Neuron (in vitro differentiated cells): ENCODE data around the gene PLB1.
"Not testable (repeated sequence)": the region's sequence is repeated elsewhere in the genome, so short reads cannot be mapped to it uniquely, and the experiment has no call there.

Experiments
- H2AFZ ChIP-seq: one replicate; pipeline ENCODE4 v1.6.1; 2013; ENCODE audit warnings: low read depth, mild to moderate bottlenecking, inconsistent platforms, low read length, moderate library complexity
- H3K27me3 ChIP-seq: one replicate; pipeline ENCODE4 v1.6.1; 2013; ENCODE audit warnings: low read length; ENCODE audit not compliant: insufficient read depth
- H3K36me3 ChIP-seq: one replicate; pipeline ENCODE4 v1.6.1; 2013; ENCODE audit warnings: low read length; ENCODE audit not compliant: insufficient read depth
- H3K4me1 ChIP-seq: one replicate; pipeline ENCODE4 v1.6.1; 2013; ENCODE audit warnings: low read length; ENCODE audit not compliant: insufficient read depth
- H3K4me3 ChIP-seq: 2 replicates; pipeline ENCODE4 v1.5.1; 2013; ENCODE audit warnings: mild to moderate bottlenecking, low read length, moderate library complexity
- H3K9me3 ChIP-seq: one replicate; pipeline ENCODE4 v1.6.1; 2013; ENCODE audit warnings: low read length

Gene PLB1

DNA sequence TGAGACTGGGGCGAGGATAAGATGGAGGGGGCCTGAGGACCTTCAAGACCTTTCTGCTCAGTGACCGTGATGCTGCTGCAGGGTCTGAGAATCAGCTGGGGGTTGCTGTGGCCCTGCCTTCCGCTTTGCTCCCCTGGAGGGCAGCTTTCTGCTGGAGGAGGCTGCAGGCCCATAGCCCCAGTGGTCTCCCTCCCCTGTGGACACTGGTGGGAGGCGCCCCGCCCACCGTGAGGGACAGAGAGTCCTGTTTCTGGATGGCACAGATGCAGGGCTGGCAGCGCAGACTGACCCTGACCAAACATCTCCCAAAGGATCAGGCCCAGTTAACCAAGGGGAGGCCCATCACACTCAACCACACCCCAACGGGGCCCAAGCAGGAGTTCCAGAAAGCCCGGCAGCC lies 42.8 kb downstream of the PLB1 start:
- Histone ChIP-seq H2AFZ (no peak overlapping the region), H3K36me3 (no peaks in the 10 kb centered on the region), H3K9me3 (no peaks in the 10 kb centered on the region), H3K4me1 (peaks cover 3% of the 10 kb centered on the region), H3K27me3 (no peaks in the 10 kb centered on the region), H3K4me3 (no peak overlapping the region)

DNA sequence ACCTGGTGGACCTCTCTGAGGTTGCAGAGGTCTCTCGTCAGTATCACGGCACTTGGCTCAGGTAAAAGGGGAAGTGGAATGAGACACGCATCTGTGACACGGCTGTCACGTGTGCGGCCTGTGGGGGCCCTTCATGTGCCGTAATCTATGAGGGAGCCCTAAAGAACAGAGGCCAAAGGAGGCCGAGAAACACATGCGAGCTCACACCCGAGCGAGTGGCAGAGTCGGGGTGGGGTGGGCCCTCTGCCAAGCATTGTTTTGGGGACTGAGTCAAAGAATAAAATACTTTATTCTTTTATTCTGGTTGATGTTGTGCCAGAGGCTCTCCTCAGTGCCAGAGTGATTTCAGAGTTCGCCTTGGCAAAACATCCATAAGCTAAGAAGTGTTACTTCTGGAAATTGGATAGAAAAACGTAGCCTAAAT lies 43.3 kb downstream of the PLB1 start:
- Histone ChIP-seq H2AFZ (no peak overlapping the region), H3K4me3 (no peak overlapping the region), H3K4me1 (peaks cover 7% of the 10 kb centered on the region), H3K36me3 (no peaks in the 10 kb centered on the region), H3K9me3 (no peaks in the 10 kb centered on the region), H3K27me3 (no peaks in the 10 kb centered on the region)

DNA sequence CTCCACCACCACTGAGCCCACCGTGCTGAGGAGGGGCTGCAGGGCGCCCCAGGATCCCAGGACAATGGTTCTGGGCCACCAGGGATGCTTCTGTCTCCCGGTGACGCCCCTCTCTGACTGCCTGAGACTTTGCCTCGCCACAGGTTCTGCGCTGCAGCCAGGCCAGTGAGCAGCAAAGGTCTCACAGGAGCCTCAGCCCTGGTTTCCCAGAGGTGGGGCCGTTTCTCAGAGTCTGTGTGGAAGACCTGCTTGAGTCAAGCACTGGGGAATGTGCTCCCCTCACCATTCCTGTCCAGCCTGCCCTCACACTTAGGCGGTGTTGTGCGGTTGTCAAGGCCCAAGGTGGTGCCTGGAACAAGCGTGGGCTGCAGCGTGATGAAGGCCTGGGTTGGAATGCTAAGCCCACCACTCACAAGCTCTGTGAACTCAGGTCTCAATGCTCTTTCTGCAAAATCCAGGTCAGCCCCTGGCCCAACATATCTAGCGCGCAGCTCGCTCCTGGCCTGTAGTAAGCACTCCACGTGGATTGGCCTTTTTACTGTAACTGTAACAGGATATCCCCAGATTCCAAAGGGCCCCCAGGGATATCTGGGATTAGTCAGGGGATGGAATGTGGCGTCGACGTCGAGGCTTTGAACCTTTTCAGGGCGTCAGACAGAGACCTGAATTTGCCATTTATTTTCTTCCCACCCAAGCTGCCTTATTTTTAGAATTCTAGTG lies 47.6 kb downstream of the PLB1 start:
- H3K36me3 ChIP-seq: no peaks in the 10 kb centered on the region
- H3K4me3 ChIP-seq: no peak overlapping the region
- peaks cover 22% of the 10 kb centered on the region for H3K4me1 ChIP-seq
- no peaks in the 10 kb centered on the region for H3K9me3 ChIP-seq
- no peak overlapping the region for H2AFZ ChIP-seq
- no peaks in the 10 kb centered on the region for H3K27me3 ChIP-seq

DNA sequence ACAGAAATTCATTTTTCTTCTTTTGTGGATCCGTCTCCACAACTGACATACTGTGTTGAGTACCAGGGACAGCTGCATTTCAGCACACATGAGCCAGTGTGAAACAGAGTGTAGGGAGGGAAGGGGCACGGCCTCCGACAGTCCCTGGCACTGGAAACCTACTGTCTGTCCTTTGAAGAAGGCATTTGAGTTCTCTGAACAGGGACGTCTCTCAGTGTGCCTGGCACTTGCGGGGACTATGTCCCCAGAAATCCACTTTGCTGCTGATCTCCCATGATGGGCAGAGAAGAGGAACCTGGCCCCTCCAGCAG lies 48.1 kb downstream of the PLB1 start:
- no peaks in the 10 kb centered on the region for H3K27me3 ChIP-seq
- H3K36me3 ChIP-seq: no peaks in the 10 kb centered on the region
- H3K9me3 ChIP-seq: no peaks in the 10 kb centered on the region
- H3K4me3 ChIP-seq: no peak overlapping the region
- H2AFZ ChIP-seq: no peak overlapping the region
- H3K4me1 ChIP-seq: peaks cover 22% of the 10 kb centered on the region

DNA sequence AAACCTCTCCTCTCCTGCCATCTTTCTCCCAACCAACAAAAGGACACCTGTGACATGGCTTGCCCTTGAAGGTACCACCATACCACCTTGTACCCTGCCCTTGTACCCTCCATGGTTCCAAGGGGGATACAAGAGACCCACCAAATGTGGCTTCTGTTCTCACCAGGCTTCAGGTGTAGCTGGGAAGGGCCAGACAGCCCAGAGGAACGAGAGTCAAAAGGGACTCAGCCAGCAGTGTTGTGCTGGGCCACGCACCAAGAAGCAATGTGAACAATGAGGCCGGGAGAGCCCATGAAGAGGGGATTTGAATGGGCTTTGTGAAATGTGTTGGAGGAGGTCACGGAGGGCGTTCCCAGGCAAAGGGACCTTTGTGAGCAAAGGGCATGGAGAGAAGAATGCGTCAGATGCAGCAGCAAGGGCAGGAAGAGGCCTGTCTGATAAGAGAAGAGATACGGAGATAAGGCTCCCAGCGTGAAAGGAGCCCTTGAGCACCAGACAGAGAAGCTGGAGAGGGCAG lies 48.6 kb downstream of the PLB1 start:
- peaks cover 22% of the 10 kb centered on the region for H3K4me1 ChIP-seq
- no peaks in the 10 kb centered on the region for H3K9me3 ChIP-seq
- no peaks in the 10 kb centered on the region for H3K27me3 ChIP-seq
- H2AFZ ChIP-seq: no peak overlapping the region
- H3K4me3 ChIP-seq: no peak overlapping the region
- no peaks in the 10 kb centered on the region for H3K36me3 ChIP-seq

DNA sequence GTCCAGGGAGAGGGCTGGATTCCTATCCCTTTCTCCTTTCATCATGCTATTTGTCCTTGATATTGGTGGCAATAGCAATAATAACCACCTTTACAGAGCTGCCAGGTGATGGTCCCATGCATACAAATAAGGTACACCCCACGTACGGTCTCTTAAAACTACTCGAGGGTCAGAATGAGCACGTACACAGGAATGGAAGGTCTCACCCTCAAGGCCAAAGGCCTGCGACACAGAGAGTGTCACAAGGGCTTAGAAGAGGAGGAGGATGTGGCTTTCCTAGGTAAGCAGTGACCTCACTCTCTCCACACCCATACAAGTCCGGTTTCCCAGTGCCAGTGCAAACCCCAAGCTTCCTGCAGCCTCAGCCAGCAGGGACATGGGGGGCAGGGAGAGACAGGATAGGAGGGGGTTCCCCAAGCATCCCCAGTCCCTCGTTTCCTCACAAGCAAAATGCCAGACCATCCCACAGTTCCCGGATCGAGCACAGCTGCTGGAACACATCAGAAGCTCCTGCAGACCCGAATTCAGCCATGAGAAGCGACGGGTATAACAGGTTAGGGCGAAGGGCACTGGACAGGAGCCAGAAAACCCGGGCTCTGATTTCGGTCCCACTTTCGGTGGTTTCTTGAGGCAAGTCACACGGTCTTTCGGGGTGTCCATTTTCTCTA lies 49.2 kb downstream of the PLB1 start:
- Histone ChIP-seq H3K36me3 (no peaks in the 10 kb centered on the region), H3K4me1 (peaks cover 22% of the 10 kb centered on the region), H3K9me3 (no peaks in the 10 kb centered on the region), H2AFZ (no peak overlapping the region), H3K27me3 (no peaks in the 10 kb centered on the region), H3K4me3 (no peak overlapping the region)

DNA sequence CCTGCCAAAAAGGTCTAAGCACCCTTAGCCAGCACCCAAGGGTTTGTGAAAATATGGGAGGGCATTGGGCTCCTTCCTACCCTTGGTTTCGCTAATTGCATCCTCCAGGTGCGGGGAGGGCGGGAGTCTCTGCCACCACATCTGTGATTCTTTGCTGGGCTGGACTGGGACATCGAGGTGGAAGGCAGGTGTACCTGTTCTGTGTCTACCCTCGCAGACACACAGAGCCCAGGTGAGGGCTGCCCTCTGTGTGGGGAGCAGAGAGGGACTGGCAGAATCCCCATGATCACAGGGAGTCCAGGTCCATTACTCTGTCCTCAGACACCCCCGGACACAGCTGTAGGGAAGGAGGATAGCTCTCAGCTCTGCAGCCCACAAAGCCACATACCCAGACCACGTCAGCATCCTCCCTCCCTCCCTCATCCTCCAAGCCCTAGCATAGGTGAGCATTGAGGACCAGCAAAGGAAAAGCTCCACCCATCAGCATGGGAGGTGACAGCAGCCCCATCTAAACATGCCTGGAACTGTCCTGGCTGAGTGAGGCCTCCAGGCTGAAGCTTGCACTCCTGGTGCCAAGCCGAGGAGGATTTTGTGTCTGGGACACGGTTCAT lies 49.8 kb downstream of the PLB1 start:
- Histone ChIP-seq H2AFZ (no peak overlapping the region), H3K4me1 (peaks cover 22% of the 10 kb centered on the region), H3K9me3 (no peaks in the 10 kb centered on the region), H3K36me3 (no peaks in the 10 kb centered on the region), H3K4me3 (no peak overlapping the region), H3K27me3 (no peaks in the 10 kb centered on the region)

DNA sequence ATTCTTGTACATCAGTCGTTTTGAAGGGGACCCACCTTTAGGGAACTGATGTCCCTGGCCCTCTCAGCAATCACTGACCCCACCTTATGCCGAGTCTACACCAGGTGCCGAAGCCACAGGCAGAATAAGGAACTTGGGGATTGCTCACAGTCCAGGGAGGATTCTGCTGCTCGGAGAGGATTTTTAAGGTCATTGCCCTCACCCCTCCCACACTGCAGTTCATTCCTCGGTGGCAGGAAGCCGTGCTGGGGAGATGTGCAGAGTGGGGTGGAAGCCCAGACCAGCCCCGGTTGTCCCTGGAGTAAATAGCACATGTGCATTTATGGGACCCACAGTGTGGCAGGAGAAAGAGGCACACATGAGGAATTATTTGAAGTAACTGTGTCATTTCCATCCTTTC lies 50.4 kb downstream of the PLB1 start:
- Histone ChIP-seq H3K4me3 (no peak overlapping the region), H3K4me1 (peaks cover 22% of the 10 kb centered on the region), H3K27me3 (no peaks in the 10 kb centered on the region), H3K9me3 (no peaks in the 10 kb centered on the region), H3K36me3 (no peaks in the 10 kb centered on the region), H2AFZ (no peak overlapping the region)

DNA sequence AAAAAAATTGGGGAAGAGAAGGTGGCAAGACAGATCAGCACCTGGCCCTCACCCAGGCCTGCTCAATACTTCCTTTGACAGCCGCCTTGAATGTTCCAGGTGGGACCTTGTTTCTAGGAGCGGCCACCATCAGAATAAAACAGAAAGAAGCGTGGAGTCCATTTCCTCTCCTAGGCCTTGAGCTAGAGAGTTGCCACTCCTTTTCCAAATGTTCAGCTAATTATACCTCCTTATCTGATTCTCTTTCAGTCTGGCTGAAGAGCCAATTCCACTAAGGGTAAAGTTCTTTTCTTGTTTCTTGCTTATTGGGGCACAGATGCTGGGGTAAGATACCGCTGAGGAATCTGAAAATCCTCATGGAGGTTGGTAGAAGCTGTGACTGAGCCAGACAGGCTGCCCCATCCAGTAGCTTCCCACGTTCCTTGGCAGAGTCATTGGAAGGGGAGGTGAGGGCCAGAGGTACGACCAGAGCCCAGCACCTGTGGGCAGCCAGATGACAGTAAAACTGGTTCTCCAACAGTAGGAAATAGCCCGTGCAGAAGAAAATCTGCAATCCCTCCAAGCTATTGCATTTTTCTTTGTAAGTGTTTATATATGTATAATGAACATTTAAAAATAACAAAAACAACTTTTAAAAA lies 51.5 kb downstream of the PLB1 start:
- Histone ChIP-seq H3K9me3 (no peaks in the 10 kb centered on the region), H3K4me3 (no peak overlapping the region), H2AFZ (no peak overlapping the region), H3K36me3 (no peaks in the 10 kb centered on the region), H3K4me1 (peaks cover 22% of the 10 kb centered on the region), H3K27me3 (no peaks in the 10 kb centered on the region)

DNA sequence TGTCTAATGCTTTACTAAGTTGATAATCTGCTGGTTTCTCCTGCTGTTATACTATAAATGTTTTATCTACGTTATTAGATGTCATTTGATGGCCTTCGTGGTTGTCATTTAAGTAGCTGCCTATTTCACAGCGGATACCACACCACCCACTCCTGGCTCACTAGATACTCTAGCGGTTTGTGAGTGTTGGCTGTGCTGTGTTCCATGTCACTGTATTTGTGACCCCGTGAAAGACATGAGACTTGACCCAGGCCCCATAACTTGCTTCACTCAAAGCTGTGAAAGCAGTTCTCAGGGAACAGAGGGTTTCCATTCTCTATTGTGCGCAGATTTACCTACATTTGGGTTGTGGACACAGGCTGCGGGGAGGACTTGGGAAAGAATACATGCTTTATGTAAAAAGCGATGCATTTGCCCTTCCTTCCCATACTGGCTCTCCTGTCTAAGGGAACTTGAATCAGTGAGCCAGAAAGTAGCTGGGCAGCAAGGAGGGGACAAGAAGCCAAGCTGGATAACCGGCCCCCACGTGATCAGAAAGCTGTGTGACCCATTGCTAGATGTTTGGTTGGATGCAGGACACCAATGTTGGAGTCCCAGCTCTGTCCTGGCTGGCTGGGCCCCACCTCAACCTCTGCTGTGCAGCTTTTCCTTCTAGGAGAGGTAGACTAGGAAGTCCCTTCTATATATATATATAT lies 52.2 kb downstream of the PLB1 start:
- no peaks in the 10 kb centered on the region for H3K36me3 ChIP-seq
- H3K4me3 ChIP-seq: no peak overlapping the region
- peaks cover 22% of the 10 kb centered on the region for H3K4me1 ChIP-seq

DNA sequence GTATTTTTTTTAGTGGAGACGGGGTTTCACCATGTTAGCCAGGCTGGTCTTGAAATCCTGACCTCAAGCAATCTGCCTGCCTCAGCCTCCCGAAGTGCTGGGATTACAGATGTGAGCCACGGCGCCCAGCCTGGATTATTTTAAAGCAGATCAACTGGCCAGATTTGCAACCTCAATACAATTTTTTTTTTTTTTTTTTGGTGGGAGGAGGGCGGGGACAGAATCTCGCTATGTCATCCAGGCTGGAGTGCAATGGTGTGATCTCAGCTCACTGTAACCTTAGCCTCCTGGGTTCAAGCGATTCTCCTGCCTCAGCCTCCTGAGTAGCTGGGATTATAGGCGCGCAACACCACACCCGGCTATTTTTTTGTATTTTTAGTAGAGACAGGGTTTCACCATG lies 54.5 kb downstream of the PLB1 start:
- H3K4me1 ChIP-seq, H3K27me3 ChIP-seq, H3K4me3 ChIP-seq, H3K36me3 ChIP-seq, H3K9me3 ChIP-seq, H2AFZ ChIP-seq: not testable (repeated sequence)

More for the DNA sequence above, 52.2 kb downstream of the PLB1 start:
- Histone ChIP-seq H3K9me3 (no peaks in the 10 kb centered on the region), H3K27me3 (peaks cover under 1% of the 10 kb centered on the region), H2AFZ (no peak overlapping the region)

DNA sequence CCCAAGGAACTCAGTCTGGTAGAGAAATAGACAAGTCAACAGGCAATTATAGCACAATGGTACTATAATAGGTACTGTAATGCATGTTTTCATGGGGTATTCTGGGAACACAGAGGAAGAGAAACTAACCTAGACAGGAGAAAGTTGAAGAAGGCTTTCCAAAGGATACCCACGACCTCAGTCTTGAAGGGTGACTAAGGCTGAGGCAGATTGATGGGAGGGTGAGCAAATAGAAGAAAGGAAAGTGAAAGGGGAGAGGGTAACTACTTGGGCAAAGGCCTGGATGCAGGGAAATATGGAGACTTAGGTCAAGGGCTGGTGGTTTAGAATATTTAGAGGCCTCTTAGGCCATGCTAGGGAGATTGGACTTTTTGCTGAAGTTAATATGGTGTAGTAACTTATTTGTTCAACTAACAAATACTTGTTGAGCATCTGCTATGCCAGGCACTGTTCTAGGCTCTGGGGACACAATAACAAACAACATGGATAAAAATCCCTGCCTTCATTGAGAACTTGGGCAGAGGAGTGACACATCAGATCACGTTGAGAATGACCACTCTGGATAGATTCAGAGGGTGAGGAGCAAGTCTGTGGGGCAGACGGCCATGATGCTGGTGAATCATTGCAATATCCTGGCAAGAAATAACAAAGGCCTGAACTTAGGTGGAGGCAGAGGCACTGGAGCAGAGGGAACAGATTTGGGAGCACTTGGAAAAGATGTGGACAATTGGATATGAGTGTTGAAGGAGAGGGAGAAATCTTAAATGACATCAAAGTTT lies 56.4 kb downstream of the PLB1 start:
- peaks cover 10% of the 10 kb centered on the region for H3K4me1 ChIP-seq
- H3K36me3 ChIP-seq: no peaks in the 10 kb centered on the region
- H3K4me3 ChIP-seq: no peak overlapping the region
- no peak overlapping the region for H2AFZ ChIP-seq
- no peaks in the 10 kb centered on the region for H3K9me3 ChIP-seq
- peaks cover 4% of the 10 kb centered on the region for H3K27me3 ChIP-seq
